Nucleus accumbens (tissue), 56 donors: ENCODE data around the gene TMA7.
"Not testable (repeated sequence)": the region's sequence is repeated elsewhere in the genome, so short reads cannot be mapped to it uniquely, and the experiment has no call there.

Source experiments
- DNase-seq, 56 donors: peaks; one replicate each; lab custom pipeline; 2025; lab: John Stamatoyannopoulos, UW

Gene TMA7

GRCh38 chr3:48465237-48465530 is 25.1 kb downstream of the TMA7 start:
- DNase-seq = no peak

GRCh38 chr3:48465531-48466378 is 25.7 kb downstream of the TMA7 start:
- peak; percentile 83 to 99 (median 96) for DNase-seq

GRCh38 chr3:48466386-48467109 is 26.5 kb downstream of the TMA7 start:
- DNase-seq = peak in 9 of 56 donors; percentile 20 to 56 (median 47)

- DNase-seq = no peak
These were observed 27.0 kb downstream of the TMA7 start for GRCh38 chr3:48467110-48467454.

GRCh38 chr3:48467473-48468267 is 27.6 kb downstream of the TMA7 start:
- no peak for DNase-seq

- DNase-seq = peak in 1 of 56 donors; percentile 21
These were observed 28.3 kb downstream of the TMA7 start for GRCh38 chr3:48468329-48468731.

- DNase-seq = peak in 16 of 56 donors; percentile 11 to 52 (median 26)
These were observed 29.2 kb downstream of the TMA7 start for GRCh38 chr3:48469046-48469915.

GRCh38 chr3:48470286-48470685 is 30.2 kb downstream of the TMA7 start:
- no peak for DNase-seq

- peak in 5 of 56 donors; percentile 46 to 58 (median 52) for DNase-seq
These were observed 32.5 kb downstream of the TMA7 start for GRCh38 chr3:48472673-48472922.

- DNase-seq = peak; percentile 34 to 90 (median 76)
These were observed 33.0 kb downstream of the TMA7 start for GRCh38 chr3:48472923-48473616.

- DNase-seq = no peak
These were observed 33.5 kb downstream of the TMA7 start for GRCh38 chr3:48473617-48473952.

GRCh38 chr3:48474031-48474430 is 34.0 kb downstream of the TMA7 start:
- DNase-seq = not testable (repeated sequence)

GRCh38 chr3:48474619-48475018 is 34.6 kb downstream of the TMA7 start:
- no peak for DNase-seq

- no peak for DNase-seq
These were observed 35.1 kb downstream of the TMA7 start for GRCh38 chr3:48475188-48475587.

GRCh38 chr3:48476426-48477053 is 36.5 kb downstream of the TMA7 start:
- no peak for DNase-seq

GRCh38 chr3:48477959-48478520 is 38.0 kb downstream of the TMA7 start:
- DNase-seq = no peak

- no peak for DNase-seq
These were observed 38.8 kb downstream of the TMA7 start for GRCh38 chr3:48478626-48479555.

GRCh38 chr3:48480891-48481290 is 40.8 kb downstream of the TMA7 start:
- not testable (repeated sequence) for DNase-seq
